Gastroesophageal sphincter (tissue), 3 donors: ENCODE results near the gene ZW10.

Experiments used
- EP300 ChIP-seq: sonication (generic); formaldehyde crosslinking; IDR thresholded peaks from one replicate; pipeline ENCODE4 v1.6.1; 2017; ENCODE audit warnings: antibody characterized with exemption, mild to moderate bottlenecking
- POLR2A ChIP-seq, 2 donors: fragments of 450-650 bp; IDR thresholded peaks; one replicate each; pipeline ENCODE4 v1.6.1; 2017; ENCODE audit warnings: antibody characterized with exemption in 2 of 2, mild to moderate bottlenecking in 2 of 2, moderate library complexity in 1 of 2
- POLR2AphosphoS5 ChIP-seq: sonication (generic); formaldehyde crosslinking; IDR thresholded peaks from one replicate; pipeline ENCODE4 v1.6.1; 2017; ENCODE audit warnings: antibody characterized with exemption
- TF ChIP-seq, protein P1 (sequence below), 4 experiments: fragments of 200-600 bp in 2 of 4; fragments of 450-650 bp in 2 of 4; sonication (generic) in 1 of 4; IDR thresholded peaks; one replicate each; pipeline ENCODE4 v1.5.1; 2017 to 2019; ENCODE audit warnings: antibody characterized with exemption in 4 of 4, mild to moderate bottlenecking in 2 of 4, moderate library complexity in 2 of 4

DNA sequence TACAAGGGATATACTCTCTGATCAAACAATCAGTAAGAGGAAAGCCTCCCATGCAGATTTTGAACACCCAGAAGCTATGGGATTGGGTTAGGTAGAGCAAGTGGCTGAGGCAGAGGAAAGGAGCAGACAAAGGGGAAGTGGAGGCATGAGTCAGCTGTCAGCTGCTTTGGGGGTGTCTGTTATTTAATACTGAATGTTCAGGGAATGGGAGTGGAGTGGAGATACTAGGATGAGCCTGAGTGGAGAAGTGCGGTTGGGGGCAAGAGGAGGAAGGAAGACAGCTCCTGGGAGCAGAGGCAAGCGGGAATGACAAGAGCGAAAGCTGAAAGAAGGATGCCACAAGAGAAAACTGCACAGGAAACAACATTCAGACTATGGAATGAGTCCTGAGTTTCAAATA is 44.7 kb downstream of the ZW10 start:
- TF ChIP-seq, protein P1, sequence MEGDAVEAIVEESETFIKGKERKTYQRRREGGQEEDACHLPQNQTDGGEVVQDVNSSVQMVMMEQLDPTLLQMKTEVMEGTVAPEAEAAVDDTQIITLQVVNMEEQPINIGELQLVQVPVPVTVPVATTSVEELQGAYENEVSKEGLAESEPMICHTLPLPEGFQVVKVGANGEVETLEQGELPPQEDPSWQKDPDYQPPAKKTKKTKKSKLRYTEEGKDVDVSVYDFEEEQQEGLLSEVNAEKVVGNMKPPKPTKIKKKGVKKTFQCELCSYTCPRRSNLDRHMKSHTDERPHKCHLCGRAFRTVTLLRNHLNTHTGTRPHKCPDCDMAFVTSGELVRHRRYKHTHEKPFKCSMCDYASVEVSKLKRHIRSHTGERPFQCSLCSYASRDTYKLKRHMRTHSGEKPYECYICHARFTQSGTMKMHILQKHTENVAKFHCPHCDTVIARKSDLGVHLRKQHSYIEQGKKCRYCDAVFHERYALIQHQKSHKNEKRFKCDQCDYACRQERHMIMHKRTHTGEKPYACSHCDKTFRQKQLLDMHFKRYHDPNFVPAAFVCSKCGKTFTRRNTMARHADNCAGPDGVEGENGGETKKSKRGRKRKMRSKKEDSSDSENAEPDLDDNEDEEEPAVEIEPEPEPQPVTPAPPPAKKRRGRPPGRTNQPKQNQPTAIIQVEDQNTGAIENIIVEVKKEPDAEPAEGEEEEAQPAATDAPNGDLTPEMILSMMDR (IDR thresholded peaks at IDR 0.05) = no peak
- no peak for TF ChIP-seq EP300
- TF ChIP-seq POLR2A (IDR thresholded peaks at IDR 0.05) = no peak
- TF ChIP-seq POLR2AphosphoS5 = no peak
